SU-DHL-6 (cell line): Measurements from ENCODE around the gene EIF2B2.

Source experiments
- CTCF ChIP-seq: fragments of 200-600 bp; sonication (generic); IDR thresholded peaks from one replicate; pipeline ENCODE4 v1.5.1; 2017; ENCODE audit warnings: antibody characterized with exemption, mild to moderate bottlenecking, low read length, moderate library complexity; ENCODE audit not compliant: insufficient read depth, poor library complexity, severe bottlenecking
- EZH2phosphoT487 ChIP-seq: fragments of 200-600 bp; sonication (generic), shearing (Covaris generic); conservative IDR thresholded peaks from 2 replicates; pipeline ENCODE4 v1.6.1; 2018; ENCODE audit warnings: mild to moderate bottlenecking, antibody characterized with exemption, low read length, moderate library complexity, mixed read lengths

- TF ChIP-seq CTCF (no peak), EZH2phosphoT487 (no peak)
Observed at GRCh38 chr14:75023108-75023507, 20.4 kb downstream of the EIF2B2 start.
